HFFc6 (cell line): ENCODE measurements around the gene PPP3CA. TPM values are rescaled to one million over a fixed set of nuclear protein-coding genes. Genes with fewer than 3 reads are reported as not detected.

ENCODE experiments used
- DNase-seq: peaks from one replicate; pipeline ENCODE4 v3.0.0-alpha.2; 2018
- H3K27ac Mint-ChIP-seq: 2 replicates; pipeline ENCODE4 v1.8.0; 2020; ENCODE audit warnings: mild to moderate bottlenecking, mixed read lengths
- H3K27me3 Mint-ChIP-seq: 2 replicates; pipeline ENCODE4 v1.8.0; 2021; ENCODE audit warnings: mild to moderate bottlenecking, moderate library complexity, mixed read lengths; ENCODE audit not compliant: insufficient read depth
- H3K36me3 Mint-ChIP-seq: 2 replicates; pipeline ENCODE4 v1.8.0; 2021; ENCODE audit warnings: low read depth, mixed read lengths
- H3K4me1 Mint-ChIP-seq: 2 replicates; pipeline ENCODE4 v1.8.0; 2020; ENCODE audit warnings: low read depth, mixed read lengths
- H3K4me3 Mint-ChIP-seq: 2 replicates; pipeline ENCODE4 v1.8.0; 2020; ENCODE audit warnings: mild to moderate bottlenecking, moderate library complexity, mixed read lengths
- H3K9me3 Mint-ChIP-seq: 2 replicates; pipeline ENCODE4 v1.8.0; 2020; ENCODE audit warnings: mild to moderate bottlenecking, mixed read lengths
- CTCF ChIP-seq: fragments of 200-600 bp; sonication (generic); IDR thresholded peaks from 2 replicates; pipeline ENCODE4 v1.5.0; 2021; ENCODE audit warnings: antibody characterized with exemption, mild to moderate bottlenecking
- total RNA-seq, 6 experiments: library from RNA; stranded (reverse); fragmentation: NEBNext Ultra II Directional; extraction: Animal tissue kit (Norgen Biotek cat#: 25700); gene quantifications; 2 replicates in 1 of 6; 3 replicates in 5 of 6; pipeline ENCODE4 v1.2.3, GENCODE V29; 2021

The PPP3CA gene
- total RNA-seq, 6 experiments from 2014 or later: 45.9 to 59.6 (median 55.0) TPM

- Mint-ChIP-seq H3K27ac (no peak overlapping the region), H3K4me3 (no peak overlapping the region), H3K36me3 (peaks cover 11% of the 10 kb centered on the region), H3K9me3 (no peaks in the 10 kb centered on the region), H3K27me3 (no peaks in the 10 kb centered on the region), H3K4me1 (peaks cover 24% of the 10 kb centered on the region)
- TF ChIP-seq CTCF: no peak
- no peak for DNase-seq
Measured at GRCh38 chr4:101025755-101026154, 321.6 kb downstream of the PPP3CA start.

- Mint-ChIP-seq H3K27me3 (no peaks in the 10 kb centered on the region), H3K9me3 (no peaks in the 10 kb centered on the region), H3K36me3 (peaks cover 11% of the 10 kb centered on the region), H3K4me3 (peak overlapping the region; percentile 53; the same call in 1 of the 2 replicates), H3K27ac (peak overlapping the region; percentile 66), H3K4me1 (peaks cover 42% of the 10 kb centered on the region)
- no peak for TF ChIP-seq CTCF
- peak; percentile 46 for DNase-seq
Measured at GRCh38 chr4:101022151-101023024, 324.9 kb downstream of the PPP3CA start.

GRCh38 chr4:101020956-101021355 is 326.4 kb downstream of the PPP3CA start:
- Mint-ChIP-seq H3K36me3 (peaks cover 11% of the 10 kb centered on the region), H3K27ac (peak overlapping the region; percentile 67), H3K27me3 (no peaks in the 10 kb centered on the region), H3K4me3 (peak overlapping the region; percentile 53), H3K4me1 (peaks cover 42% of the 10 kb centered on the region), H3K9me3 (no peaks in the 10 kb centered on the region)
- peak; percentile 52 for DNase-seq
- TF ChIP-seq CTCF: no peak

- Mint-ChIP-seq H3K27ac (peak overlapping the region; percentile 1; the same call in 1 of the 2 replicates), H3K36me3 (peaks cover 11% of the 10 kb centered on the region), H3K27me3 (no peaks in the 10 kb centered on the region), H3K4me3 (no peak overlapping the region), H3K4me1 (peaks cover 42% of the 10 kb centered on the region), H3K9me3 (no peaks in the 10 kb centered on the region)
- TF ChIP-seq CTCF: no peak
- DNase-seq: peak; percentile 14
Measured at GRCh38 chr4:101019941-101020401, 327.4 kb downstream of the PPP3CA start.

- Mint-ChIP-seq H3K9me3 (no peaks in the 10 kb centered on the region), H3K36me3 (peaks cover 11% of the 10 kb centered on the region), H3K27me3 (no peaks in the 10 kb centered on the region), H3K4me3 (no peak overlapping the region), H3K27ac (no peak overlapping the region), H3K4me1 (peaks cover 42% of the 10 kb centered on the region)
- DNase-seq: no peak
- no peak for TF ChIP-seq CTCF
Measured at GRCh38 chr4:101019313-101019712, 328.0 kb downstream of the PPP3CA start.
